GM21717 (cell line): Measurements from ENCODE around the gene LAMC3.
"Not testable (repeated sequence)": the region's sequence is repeated elsewhere in the genome, so short reads cannot be mapped to it uniquely, and the experiment has no call there.

Source experiments
- ATAC-seq: cut with Tn5 transposase; IDR thresholded peaks from one replicate; pipeline ENCODE4 v1.9.1; 2021; ENCODE audit warnings: mild to moderate bottlenecking, moderate library complexity; ENCODE audit not compliant: unreplicated experiment

The LAMC3 gene

DNA sequence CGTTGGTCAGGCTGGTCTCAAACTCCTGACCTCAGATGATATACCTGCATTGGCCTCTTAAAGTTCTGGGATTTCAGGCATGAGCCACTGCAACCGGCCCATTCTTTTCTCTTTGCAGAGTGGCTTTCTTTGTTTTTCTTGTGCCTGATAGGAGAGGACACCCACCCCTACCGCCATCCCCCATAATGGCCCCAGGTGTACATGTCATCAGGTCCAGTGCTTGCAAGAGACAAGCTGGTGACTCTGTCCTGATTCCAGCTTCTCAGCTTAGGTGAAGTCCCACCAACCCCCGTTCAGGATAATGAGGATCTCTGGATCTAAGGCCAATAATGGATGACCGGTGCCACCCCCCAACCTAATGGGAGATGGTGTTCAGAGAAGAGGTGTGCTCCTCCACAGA, 85.0 kb downstream of the LAMC3 start:
- no peak for ATAC-seq

- ATAC-seq, result no peak
These were observed 85.6 kb downstream of the LAMC3 start for GRCh38 chr9:131094622-131095021.

GRCh38 chr9:131095666-131096268, 86.8 kb downstream of the LAMC3 start:
- ATAC-seq, result no peak

- ATAC-seq, result no peak
These were observed 87.5 kb downstream of the LAMC3 start, which contains the start of gene AIF1L for GRCh38 chr9:131096269-131097125. Gene AIF1L (plus strand): TSS chr9:131096531. CDS start chr9:131096630, 99 bp downstream.

DNA sequence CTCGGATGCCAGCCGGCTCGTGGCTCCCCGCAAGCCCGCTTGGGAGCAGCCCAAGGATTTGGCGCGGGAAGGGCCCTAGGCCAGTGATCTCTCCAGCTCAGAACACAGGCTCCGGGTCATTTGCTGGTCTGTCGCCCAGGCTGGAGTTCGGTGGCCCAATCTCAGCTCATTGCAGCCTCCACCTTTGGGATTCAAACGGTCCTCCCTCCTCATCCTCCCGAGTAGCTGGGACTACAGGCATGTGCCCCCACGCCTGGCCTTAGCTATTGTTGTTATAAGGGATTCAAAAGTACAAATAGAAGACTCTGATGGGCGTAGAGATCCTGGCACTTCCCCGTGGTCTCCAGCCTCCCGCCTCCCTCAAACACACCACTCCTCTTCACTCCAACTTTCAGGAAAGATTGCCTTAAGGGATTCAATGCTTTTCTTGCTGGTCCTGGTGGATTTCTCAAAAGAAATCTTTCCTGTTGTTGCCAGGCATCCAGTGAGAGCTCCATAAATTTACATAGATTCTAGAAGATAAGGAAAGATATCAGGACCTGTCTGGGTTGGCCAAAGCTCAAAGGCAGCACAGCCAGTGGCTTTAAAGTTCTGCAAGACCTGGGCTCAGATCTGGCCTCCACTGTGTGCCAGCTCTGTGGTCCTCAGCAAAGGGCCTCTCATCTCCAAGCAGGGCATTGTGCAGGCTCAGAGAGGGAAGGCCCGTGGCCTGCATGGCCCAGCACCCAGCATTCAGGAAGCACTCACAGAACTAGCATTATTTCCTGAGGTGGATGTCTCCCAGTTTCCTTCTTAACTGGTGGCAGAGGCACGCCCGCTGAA, 88.4 kb downstream of the LAMC3 start:
- no peak for ATAC-seq

DNA sequence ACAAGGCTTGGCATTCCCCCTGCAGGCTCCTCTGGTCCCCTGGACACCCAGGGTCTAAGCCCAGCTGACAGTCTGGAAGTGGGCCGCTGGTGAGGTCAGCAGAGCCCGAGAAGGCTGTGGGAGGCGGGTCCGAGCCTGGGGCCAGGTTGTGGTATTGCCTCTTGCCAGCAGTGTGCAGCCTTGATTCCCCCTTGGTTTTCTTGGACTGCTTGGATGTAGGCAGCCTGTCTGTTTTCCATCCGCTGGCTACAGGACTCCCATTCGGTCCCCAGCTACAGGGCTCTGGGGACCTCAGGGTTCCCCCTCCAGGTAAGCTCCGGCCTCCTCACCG, 88.9 kb downstream of the LAMC3 start:
- no peak for ATAC-seq

DNA sequence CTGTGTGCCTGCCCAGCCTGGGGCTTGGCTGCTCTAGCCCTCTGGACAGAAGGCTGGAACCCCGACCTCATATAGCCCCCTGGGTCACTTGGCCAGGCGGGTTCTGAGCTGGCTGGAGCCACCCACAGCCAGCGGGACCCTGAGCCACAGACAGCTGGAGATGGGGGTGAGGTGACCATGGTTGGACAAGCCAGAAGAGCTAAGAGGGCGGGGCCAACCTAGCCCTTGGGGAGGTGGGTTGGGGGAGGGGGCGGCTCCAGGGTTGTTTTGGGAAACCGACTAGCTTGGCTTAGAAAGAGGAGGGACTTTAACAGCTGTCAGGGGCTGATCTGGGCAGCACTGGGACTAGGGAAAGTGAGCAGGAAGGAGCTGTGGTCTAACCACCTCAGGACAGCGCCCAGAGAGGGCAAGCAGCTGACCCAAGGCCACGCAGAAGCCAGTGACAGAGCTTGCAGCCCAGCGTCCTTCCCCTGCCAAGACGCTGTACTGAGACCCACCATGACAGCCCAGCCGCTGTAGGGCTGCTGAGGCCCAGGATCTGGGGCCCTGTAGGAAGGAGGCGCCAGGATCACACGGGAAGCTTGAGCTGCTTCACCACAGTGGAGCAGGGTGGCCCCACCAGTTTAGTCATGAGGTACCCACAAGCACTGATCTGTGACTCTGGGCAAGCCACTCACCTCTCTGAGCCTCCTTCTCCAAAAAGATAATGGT, 89.6 kb downstream of the LAMC3 start:
- no peak for ATAC-seq

DNA sequence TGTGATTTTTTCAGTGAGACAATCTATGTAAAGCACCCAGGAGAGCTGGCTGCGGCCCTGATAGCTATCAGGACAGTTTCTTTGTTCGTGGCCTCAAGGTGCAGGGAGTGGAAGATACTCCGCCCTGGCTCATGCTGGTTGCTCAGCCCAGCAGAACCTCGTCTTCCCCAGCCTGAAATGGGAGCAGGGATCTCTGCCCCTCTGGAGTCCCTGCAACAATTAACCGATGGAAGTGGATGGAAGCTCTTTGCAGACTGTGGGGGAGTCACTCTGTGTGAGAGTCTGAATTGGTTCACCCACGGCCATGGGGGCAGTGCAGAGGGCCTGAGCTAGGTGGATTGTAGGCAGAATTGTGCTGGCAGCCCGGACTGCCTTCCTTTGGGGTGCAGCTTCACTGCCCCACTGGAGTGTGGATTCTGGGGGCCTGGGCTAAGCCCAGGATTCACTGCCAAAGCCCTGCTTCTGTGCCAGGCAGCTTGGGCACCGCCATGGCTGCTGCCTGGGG, 90.2 kb downstream of the LAMC3 start:
- ATAC-seq, result no peak

GRCh38 chr9:131099845-131100244, 90.9 kb downstream of the LAMC3 start:
- not testable (repeated sequence) for ATAC-seq

- no peak for ATAC-seq
These were observed 91.5 kb downstream of the LAMC3 start for GRCh38 chr9:131100445-131100844.

DNA sequence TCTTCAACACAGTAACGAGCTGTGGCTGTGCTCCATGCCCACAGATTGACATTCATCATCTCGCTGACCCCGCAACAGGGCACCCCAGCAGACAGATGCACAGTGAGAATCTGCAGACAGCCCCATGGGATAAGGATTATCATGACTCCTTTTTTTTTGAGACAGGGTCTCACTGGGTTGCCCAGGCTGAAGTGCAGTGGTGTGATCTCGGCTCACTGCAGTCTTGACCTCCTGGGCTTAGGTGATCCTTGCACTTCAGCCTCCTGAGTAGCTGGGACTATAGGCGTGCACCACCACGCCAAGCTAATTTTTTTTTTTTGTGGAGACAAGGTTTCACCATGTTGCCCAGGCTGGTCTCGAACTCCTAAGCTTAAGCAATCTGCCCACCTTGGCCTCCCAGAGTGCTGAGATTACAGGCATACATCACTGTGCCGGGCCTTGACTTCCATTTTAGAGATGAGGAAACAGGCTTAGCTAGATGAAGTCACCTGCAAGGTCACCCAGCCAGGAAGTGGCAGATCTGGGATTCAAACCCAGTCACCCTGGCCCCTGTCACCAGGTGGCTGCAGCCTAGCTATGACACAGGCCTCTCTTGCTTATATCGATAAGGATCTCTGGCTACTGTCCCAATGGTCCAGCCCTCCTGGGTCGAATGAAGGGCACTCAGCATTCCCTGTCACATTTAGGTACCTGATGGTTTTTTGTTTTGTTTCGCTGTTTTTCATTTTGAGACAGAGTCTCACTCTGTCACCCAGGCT, 92.4 kb downstream of the LAMC3 start:
- no peak for ATAC-seq

GRCh38 chr9:131103024-131103423, 94.0 kb downstream of the LAMC3 start:
- no peak for ATAC-seq

GRCh38 chr9:131103535-131103934, 94.6 kb downstream of the LAMC3 start:
- no peak for ATAC-seq

DNA sequence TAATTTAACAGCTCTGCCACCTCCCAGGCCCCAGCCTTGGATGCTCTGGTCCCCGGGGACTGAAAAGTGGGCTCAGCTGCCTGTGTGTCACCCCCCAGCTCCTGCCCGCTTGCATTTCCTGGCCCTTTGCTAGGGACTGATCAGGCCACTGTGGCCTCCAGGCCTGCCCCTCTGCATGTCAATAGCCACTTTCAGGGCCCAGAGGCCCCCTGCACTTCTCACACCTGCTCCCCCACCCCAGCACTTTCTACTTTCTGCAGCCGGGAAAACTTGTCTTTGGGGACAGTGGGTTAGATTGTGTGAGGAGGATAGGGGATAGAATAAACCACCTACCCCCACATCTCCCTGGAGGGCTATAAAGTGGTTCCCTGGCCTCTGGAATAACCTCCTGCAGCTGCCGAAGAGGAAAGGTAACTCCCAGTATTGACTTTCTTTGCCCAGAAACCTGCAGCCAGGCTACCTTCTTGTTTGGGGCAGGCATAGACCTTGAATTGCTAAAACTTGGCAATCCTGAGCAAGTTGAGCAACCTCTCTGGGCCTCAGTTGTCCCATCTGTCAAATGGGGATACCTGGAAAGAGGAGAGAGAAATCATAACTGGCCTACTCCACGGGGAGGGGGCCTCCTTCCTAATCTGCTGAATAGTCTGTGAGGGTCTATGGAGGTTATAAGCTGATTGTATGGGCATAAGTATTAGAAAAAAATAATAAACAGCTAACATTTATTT, 95.2 kb downstream of the LAMC3 start:
- ATAC-seq, result no peak

DNA sequence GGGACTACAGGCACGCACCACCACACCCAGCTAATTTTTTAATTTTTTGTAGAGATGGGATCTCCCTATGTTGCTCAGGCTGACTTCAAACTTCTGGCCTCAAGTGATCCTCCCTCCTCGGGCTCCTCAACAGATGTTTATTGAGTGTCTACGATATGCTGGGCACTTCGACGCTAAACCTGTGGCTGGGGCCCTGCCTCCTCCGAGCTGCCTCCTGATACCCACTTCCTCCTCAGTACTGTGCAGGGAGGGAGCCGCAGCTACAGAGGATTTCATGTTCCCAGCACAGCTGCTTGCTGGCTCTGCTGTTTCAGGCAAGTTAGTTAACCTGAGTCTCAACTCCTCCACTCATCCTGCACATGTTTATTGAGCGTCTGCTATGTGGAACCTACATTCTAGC, 97.0 kb downstream of the LAMC3 start:
- no peak for ATAC-seq

GRCh38 chr9:131107760-131108159, 98.8 kb downstream of the LAMC3 start:
- ATAC-seq, result no peak

GRCh38 chr9:131111186-131111853, 102.3 kb downstream of the LAMC3 start:
- ATAC-seq, result no peak

GRCh38 chr9:131111854-131112311, 102.9 kb downstream of the LAMC3 start:
- ATAC-seq, result no peak
